Measurements from ENCODE around the gene PLXNA4.

Gene PLXNA4

DNA sequence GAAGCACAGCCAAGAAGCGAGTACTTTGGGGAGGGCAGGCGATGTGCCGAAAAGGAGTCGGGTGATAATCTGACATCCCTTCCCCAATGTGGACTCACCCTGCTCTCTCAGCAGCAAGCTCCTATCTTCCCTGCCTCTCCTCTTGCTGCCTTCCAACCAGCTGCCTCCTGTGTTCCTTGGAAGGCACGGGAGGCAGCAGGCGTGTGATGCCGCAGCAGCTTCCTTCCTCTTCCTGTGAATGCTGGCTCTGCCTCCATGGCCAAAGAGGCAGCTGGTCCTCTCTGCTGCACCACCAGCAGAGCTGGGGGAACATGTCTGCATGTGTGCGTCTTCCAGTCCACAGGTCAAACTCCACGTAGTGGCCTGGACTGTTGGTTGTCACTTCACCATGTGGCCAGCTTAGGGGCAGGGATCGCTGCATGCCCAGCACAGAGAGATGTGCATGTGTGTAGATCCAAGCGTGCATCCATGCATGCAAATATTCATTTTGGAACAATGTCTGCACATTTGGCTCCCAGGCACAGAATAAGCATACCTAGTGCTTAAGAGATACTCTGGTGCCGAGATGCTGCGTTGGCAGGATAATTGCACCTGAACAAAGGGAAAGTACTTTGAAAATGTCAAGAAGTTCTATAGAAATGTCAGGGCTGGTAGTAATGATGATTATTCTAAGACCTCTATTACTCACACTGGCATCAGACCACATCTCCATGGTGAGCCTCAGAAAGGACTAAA, 499.8 kb downstream of the PLXNA4 start:
- Histone ChIP-seq H3F3A (ENCODE audit: insufficient read depth, low read length) (no peaks in the 10 kb centered on the region), H3K27ac (ENCODE audit: low read depth, low read length, poor library complexity, severe bottlenecking) (no peak overlapping the region), H3K4me1 (ENCODE audit: insufficient read depth, low read length, severe bottlenecking) (no peaks in the 10 kb centered on the region), H3K9me2 (ENCODE audit: low read depth, low read length) (no peaks in the 10 kb centered on the region), H3K9ac (ENCODE audit: low read length) (no peak overlapping the region), H3K27me3 (ENCODE audit: insufficient read depth, low read length) (peaks cover 5% of the 10 kb centered on the region; the same call in 1 of the 2 replicates), H3K4me2 (ENCODE audit: low read length) (no peak overlapping the region), H3K79me2 (ENCODE audit: insufficient read depth, low read length) (no peaks in the 10 kb centered on the region), H2AFZ (ENCODE audit: low read length) (no peak overlapping the region), H3K4me3 (ENCODE audit: low read depth, low read length, poor library complexity, severe bottlenecking) (no peak overlapping the region), H4K20me1 (ENCODE audit: insufficient read depth, low read length) (no peaks in the 10 kb centered on the region), H3K36me3 (ENCODE audit: insufficient read depth, low read length) (no peaks in the 10 kb centered on the region), H3K9me3 (ENCODE audit: low read length) (no peaks in the 10 kb centered on the region)
- TF ChIP-seq EZH2 (IDR thresholded peaks at IDR 0.05; ENCODE audit: borderline replicate concordance, low read length) = no peak
- TF ChIP-seq, protein P1, sequence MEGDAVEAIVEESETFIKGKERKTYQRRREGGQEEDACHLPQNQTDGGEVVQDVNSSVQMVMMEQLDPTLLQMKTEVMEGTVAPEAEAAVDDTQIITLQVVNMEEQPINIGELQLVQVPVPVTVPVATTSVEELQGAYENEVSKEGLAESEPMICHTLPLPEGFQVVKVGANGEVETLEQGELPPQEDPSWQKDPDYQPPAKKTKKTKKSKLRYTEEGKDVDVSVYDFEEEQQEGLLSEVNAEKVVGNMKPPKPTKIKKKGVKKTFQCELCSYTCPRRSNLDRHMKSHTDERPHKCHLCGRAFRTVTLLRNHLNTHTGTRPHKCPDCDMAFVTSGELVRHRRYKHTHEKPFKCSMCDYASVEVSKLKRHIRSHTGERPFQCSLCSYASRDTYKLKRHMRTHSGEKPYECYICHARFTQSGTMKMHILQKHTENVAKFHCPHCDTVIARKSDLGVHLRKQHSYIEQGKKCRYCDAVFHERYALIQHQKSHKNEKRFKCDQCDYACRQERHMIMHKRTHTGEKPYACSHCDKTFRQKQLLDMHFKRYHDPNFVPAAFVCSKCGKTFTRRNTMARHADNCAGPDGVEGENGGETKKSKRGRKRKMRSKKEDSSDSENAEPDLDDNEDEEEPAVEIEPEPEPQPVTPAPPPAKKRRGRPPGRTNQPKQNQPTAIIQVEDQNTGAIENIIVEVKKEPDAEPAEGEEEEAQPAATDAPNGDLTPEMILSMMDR (IDR thresholded peaks at IDR 0.05; ENCODE audit: low read length) = no peak

DNA sequence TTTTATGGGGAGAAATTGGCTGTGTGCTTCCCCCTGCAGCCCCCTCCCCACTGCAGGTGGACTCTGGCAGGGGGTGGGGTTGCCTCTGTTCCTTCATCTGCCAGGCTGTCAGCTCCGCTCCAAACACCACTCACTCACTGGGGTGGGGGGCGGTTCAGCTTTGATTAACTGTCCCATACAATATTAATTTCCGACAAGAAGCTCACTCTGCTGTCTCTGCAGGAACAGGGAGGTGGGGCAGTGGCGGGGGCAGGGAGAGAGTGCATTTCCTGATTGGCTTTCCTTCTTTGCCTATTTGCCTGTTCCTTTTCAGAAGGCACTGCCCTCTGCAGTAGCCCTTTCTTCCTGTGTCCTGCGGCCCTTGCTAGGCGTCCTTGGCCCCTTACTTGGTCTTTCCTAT, 500.8 kb downstream of the PLXNA4 start:
- Histone ChIP-seq H3K9me2 (ENCODE audit: low read depth, low read length) (no peaks in the 10 kb centered on the region), H3K27ac (ENCODE audit: low read depth, low read length, poor library complexity, severe bottlenecking) (no peak overlapping the region), H2AFZ (ENCODE audit: low read length) (no peak overlapping the region), H3K4me1 (ENCODE audit: insufficient read depth, low read length, severe bottlenecking) (no peaks in the 10 kb centered on the region), H3K27me3 (ENCODE audit: insufficient read depth, low read length) (no peaks in the 10 kb centered on the region; the same call in 1 of the 2 replicates), H3K4me3 (ENCODE audit: low read depth, low read length, poor library complexity, severe bottlenecking) (no peak overlapping the region), H3K9me3 (ENCODE audit: low read length) (no peaks in the 10 kb centered on the region), H3K4me2 (ENCODE audit: low read length) (no peak overlapping the region), H3K79me2 (ENCODE audit: insufficient read depth, low read length) (no peaks in the 10 kb centered on the region), H4K20me1 (ENCODE audit: insufficient read depth, low read length) (no peaks in the 10 kb centered on the region), H3K36me3 (ENCODE audit: insufficient read depth, low read length) (no peaks in the 10 kb centered on the region), H3K9ac (ENCODE audit: low read length) (no peak overlapping the region), H3F3A (ENCODE audit: insufficient read depth, low read length) (no peaks in the 10 kb centered on the region)
- TF ChIP-seq EZH2 (IDR thresholded peaks at IDR 0.05; ENCODE audit: borderline replicate concordance, low read length) = no peak
- TF ChIP-seq, protein P1 (IDR thresholded peaks at IDR 0.05; ENCODE audit: low read length) = no peak

DNA sequence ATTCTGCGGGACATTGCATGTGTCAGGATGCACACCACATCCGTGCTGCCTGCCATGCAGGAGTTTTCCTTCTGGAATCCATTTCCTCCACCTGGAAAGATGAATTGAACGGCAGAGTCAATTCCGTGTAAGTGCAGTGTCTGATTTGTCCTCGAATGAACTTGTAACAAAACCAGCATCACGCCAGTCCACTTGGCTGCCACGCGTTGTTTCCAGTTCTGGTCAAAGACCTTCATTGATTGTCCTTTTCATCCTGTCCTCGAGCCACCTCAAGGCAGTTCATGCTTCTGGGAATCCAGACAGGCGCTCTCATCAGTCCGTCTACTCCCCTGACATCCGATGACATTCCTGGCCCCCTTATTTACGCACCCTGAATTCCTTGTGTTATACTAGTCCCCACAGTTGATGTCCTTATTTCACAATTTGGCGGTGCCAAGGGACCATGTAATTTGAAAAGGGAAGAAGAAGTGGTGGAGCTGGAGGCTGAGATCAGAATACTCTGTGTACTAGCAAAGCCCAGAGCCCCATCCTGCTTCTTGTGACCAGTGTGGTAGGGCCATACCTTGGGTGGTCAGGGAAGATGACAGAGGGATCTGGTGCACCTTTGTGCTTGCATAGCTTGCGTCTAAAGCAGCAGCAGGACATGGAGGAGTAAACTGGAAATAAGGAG, 502.2 kb downstream of the PLXNA4 start:
- no peak overlapping the region for H3K4me2 ChIP-seq (ENCODE audit: low read length)
- H3K9me2 ChIP-seq (ENCODE audit: low read depth, low read length) = no peaks in the 10 kb centered on the region
- H3K79me2 ChIP-seq (ENCODE audit: insufficient read depth, low read length) = no peaks in the 10 kb centered on the region
- H3K9ac ChIP-seq (ENCODE audit: low read length) = no peak overlapping the region
- H3K9me3 ChIP-seq (ENCODE audit: low read length) = no peaks in the 10 kb centered on the region
- no peaks in the 10 kb centered on the region; the same call in 1 of the 2 replicates for H3K27me3 ChIP-seq (ENCODE audit: insufficient read depth, low read length)
- no peak overlapping the region for H2AFZ ChIP-seq (ENCODE audit: low read length)
- H3K4me3 ChIP-seq (ENCODE audit: low read depth, low read length, poor library complexity, severe bottlenecking) = no peak overlapping the region
- H3K4me1 ChIP-seq (ENCODE audit: insufficient read depth, low read length, severe bottlenecking) = no peaks in the 10 kb centered on the region
- H3K27ac ChIP-seq (ENCODE audit: low read depth, low read length, poor library complexity, severe bottlenecking) = no peak overlapping the region
- no peaks in the 10 kb centered on the region for H4K20me1 ChIP-seq (ENCODE audit: insufficient read depth, low read length)
- TF ChIP-seq, protein P1 (IDR thresholded peaks at IDR 0.05; ENCODE audit: low read length) = no peak
- TF ChIP-seq EZH2 (IDR thresholded peaks at IDR 0.05; ENCODE audit: borderline replicate concordance, low read length) = no peak
- H3K36me3 ChIP-seq (ENCODE audit: insufficient read depth, low read length) = no peaks in the 10 kb centered on the region
- H3F3A ChIP-seq (ENCODE audit: insufficient read depth, low read length) = no peaks in the 10 kb centered on the region
